IMR-90 (cell line): Measurements from ENCODE around the gene DCANP1. TPM values are rescaled to one million over a fixed set of nuclear protein-coding genes. Genes with fewer than 3 reads are reported as not detected.

ENCODE experiments used
- ATAC-seq: fragments of 200-7000 bp; cut with Tn5 transposase; 2 replicates; pipeline ENCODE4 v1.9.1; 2020; ENCODE audit warnings: low read depth, mild to moderate bottlenecking, moderate library complexity
- BruUV-seq: library from RNA; stranded (reverse); fragments of 400-500 nt; replicated peaks from 2 replicates; lab custom pipeline; 2021; lab: Mats Ljungman, UMichigan
- CTCF ChIA-PET: fragments of 300-600 bp; formaldehyde crosslinking; extraction: SDS; loops from one replicate; lab custom pipeline; 2021; ENCODE audit warnings: antibody characterized with exemption; lab: Yijun Ruan, JAX
- POLR2A ChIA-PET: fragments of 300-600 bp; sonication (Branson Sonifier 250); formaldehyde crosslinking; loops from one replicate; lab custom pipeline; 2022; ENCODE audit warnings: antibody characterized with exemption; ENCODE audit not compliant: unreplicated experiment; lab: Charles Lee
- DNase-seq: peaks from one replicate; pipeline ENCODE4 v3.0.0; 2013
- H2AFZ ChIP-seq: replicated peaks from 2 replicates; pipeline ENCODE3; 2013; ENCODE audit warnings: low read length, mild to moderate bottlenecking; ENCODE audit not compliant: poor library complexity
- H2AK5ac ChIP-seq: 2 replicates; pipeline ENCODE4 v1.6.1; 2013; ENCODE audit warnings: low read depth, low read length, inconsistent platforms
- H2AK9ac ChIP-seq: replicated peaks from 2 replicates; pipeline ENCODE3; 2013; ENCODE audit warnings: mild to moderate bottlenecking, low read depth, low read length, moderate library complexity; ENCODE audit not compliant: poor library complexity
- H2BK120ac ChIP-seq: 2 replicates; pipeline ENCODE4 v1.6.1; 2013; ENCODE audit warnings: low read depth, low read length, inconsistent platforms
- H2BK15ac ChIP-seq: 3 replicates; pipeline ENCODE4 v1.6.1; 2013; ENCODE audit warnings: low read depth, low read length, inconsistent platforms
- H2BK20ac ChIP-seq: 2 replicates; pipeline ENCODE4 v1.6.1; 2013; ENCODE audit warnings: low read depth, mild to moderate bottlenecking, inconsistent platforms, low read length, moderate library complexity
- H2BK5ac ChIP-seq: 2 replicates; pipeline ENCODE4 v1.6.1; 2013; ENCODE audit warnings: mild to moderate bottlenecking, low read depth, low read length, inconsistent platforms; ENCODE audit not compliant: poor library complexity, severe bottlenecking
- H3K14ac ChIP-seq: replicated peaks from 2 replicates; pipeline ENCODE4 v1.6.1; 2013; ENCODE audit warnings: low read depth, low read length, inconsistent platforms
- H3K18ac ChIP-seq: 2 replicates; pipeline ENCODE4 v1.6.1; 2013; ENCODE audit warnings: low read depth, low read length, control low read depth
- H3K23ac ChIP-seq: 2 replicates; pipeline ENCODE4 v1.6.1; 2013; ENCODE audit warnings: low read depth, low read length, inconsistent platforms
- H3K27ac ChIP-seq: 2 replicates; pipeline ENCODE4 v1.5.1; 2013; ENCODE audit warnings: mild to moderate bottlenecking, control low read depth, low read length; ENCODE audit not compliant: insufficient read depth
- H3K27me3 ChIP-seq: 2 replicates; pipeline ENCODE4 v1.6.1; 2013; ENCODE audit warnings: low read length; ENCODE audit not compliant: control insufficient read depth, insufficient read depth
- H3K36me3 ChIP-seq: 2 replicates; pipeline ENCODE4 v1.6.1; 2013; ENCODE audit warnings: low read length, mixed read lengths; ENCODE audit not compliant: control insufficient read depth, insufficient read depth
- H3K4ac ChIP-seq: 2 replicates; pipeline ENCODE4 v1.6.1; 2013; ENCODE audit warnings: low read depth, low read length, inconsistent platforms
- H3K4me1 ChIP-seq: 2 replicates; pipeline ENCODE4 v1.6.1; 2013; ENCODE audit warnings: low read length, mixed read lengths; ENCODE audit not compliant: control insufficient read depth, insufficient read depth
- H3K4me2 ChIP-seq: 2 replicates; pipeline ENCODE4 v1.6.1; 2013; ENCODE audit warnings: low read depth, mild to moderate bottlenecking, control low read depth, low read length, moderate library complexity
- H3K4me3 ChIP-seq: 2 replicates; pipeline ENCODE4 v1.5.1; 2013; ENCODE audit warnings: low read depth, mild to moderate bottlenecking, control low read depth, low read length, moderate library complexity; ENCODE audit not compliant: insufficient read depth
- H3K56ac ChIP-seq: 2 replicates; pipeline ENCODE4 v1.6.1; 2013; ENCODE audit warnings: low read length, inconsistent platforms; ENCODE audit not compliant: insufficient read depth; ENCODE audit errors: extremely low read depth
- H3K79me1 ChIP-seq, 2 experiments: 2 replicates each; pipeline ENCODE4 v1.6.1; 2013; ENCODE audit warnings: low read length in 2 of 2, inconsistent platforms in 1 of 2, low read depth in 1 of 2
- H3K9ac ChIP-seq: 2 replicates; pipeline ENCODE4 v1.6.1; 2013; ENCODE audit warnings: low read depth, low read length, control low read depth
- H3K9me1 ChIP-seq: 2 replicates; pipeline ENCODE4 v1.6.1; 2013; ENCODE audit warnings: low read length, inconsistent platforms; ENCODE audit not compliant: insufficient read depth
- H3K9me3 ChIP-seq: 2 replicates; pipeline ENCODE4 v1.6.1; 2013; ENCODE audit warnings: low read length; ENCODE audit not compliant: control insufficient read depth, insufficient read depth
- H4K20me1 ChIP-seq: 2 replicates; pipeline ENCODE4 v1.6.1; 2013; ENCODE audit warnings: low read length, inconsistent platforms; ENCODE audit not compliant: insufficient read depth
- H4K5ac ChIP-seq: 2 replicates; pipeline ENCODE4 v1.6.1; 2013; ENCODE audit warnings: mild to moderate bottlenecking, low read depth, low read length, control low read depth
- H4K8ac ChIP-seq, 2 experiments: 2 replicates each; pipeline ENCODE4 v1.6.1; 2013; ENCODE audit warnings: low read depth in 2 of 2, low read length in 2 of 2, control low read depth in 1 of 2, inconsistent platforms in 1 of 2
- H4K91ac ChIP-seq: 2 replicates; pipeline ENCODE4 v1.6.1; 2013; ENCODE audit warnings: low read depth, low read length, inconsistent platforms; ENCODE audit not compliant: insufficient read depth
- POLR2A ChIP-seq: IDR thresholded peaks from 2 replicates; pipeline ENCODE4 v1.6.1; 2012; ENCODE audit warnings: mild to moderate bottlenecking, low read depth, low read length
- RCOR1 ChIP-seq: IDR thresholded peaks from 2 replicates; pipeline ENCODE4 v1.6.1; 2012; ENCODE audit warnings: mild to moderate bottlenecking, low read length, improper control_type of control experiment; ENCODE audit not compliant: insufficient replicate concordance
- RFX5 ChIP-seq: IDR thresholded peaks from 2 replicates; pipeline ENCODE4 v1.8.0; 2012; ENCODE audit warnings: low read depth, mild to moderate bottlenecking, low read length, moderate library complexity
- USF2 ChIP-seq: fragments of 150-350 bp; IDR thresholded peaks from 2 replicates; pipeline ENCODE4 v1.6.1; 2017; ENCODE audit warnings: mild to moderate bottlenecking, antibody characterized with exemption, low read length, low read depth
- WGBS, 2 experiments: methylation state at CpG; one replicate each; pipeline versions ENCODE4 v1.1.5 to v1.1.7; 2013; ENCODE audit warnings: missing lambda C conversion rate in 2 of 2; ENCODE audit not compliant: insufficient read length in 1 of 2; ENCODE audit errors: extremely low coverage in 2 of 2; 5-methylcytosine and 5-hydroxymethylcytosine counted together
- dilution Hi-C: fragments of 300-500 bp; cut with HindIII; formaldehyde crosslinking; loops from one replicate; pipeline ENCODE4 v1.14.3; 2018; ENCODE audit warnings: low sequenced_read_pairs; ENCODE audit not compliant: unreplicated experiment
- in situ Hi-C: fragments of 300-500 bp; cut with MboI; formaldehyde crosslinking; loops from 3 replicates; pipeline ENCODE4 v1.14.3; 2019; ENCODE audit warnings: low sequenced_read_pairs, inconsistent platforms, mixed read lengths
- intact Hi-C: fragments of 100-400 bp; cut with micrococcal nuclease; formaldehyde crosslinking; loops from 2 replicates; pipeline ENCODE4 v1.10.0; 2022
- polyA plus RNA-seq, 3 experiments: library from polyadenylated mRNA; depleted of rRNA; stranded (reverse); fragments of >200 nt; gene quantifications; 2 replicates each; pipeline ENCODE4 v1.2.3, GENCODE V29; 2012; ENCODE audit warnings: low replicate concordance in 1 of 3
- total RNA-seq: library from RNA; depleted of rRNA; stranded (reverse); fragments of >200 nt; gene quantifications from 2 replicates; pipeline ENCODE4 v1.2.3, GENCODE V29; 2012

Gene DCANP1
- total and polyA plus RNA-seq, 2 of the 4 experiments (the other 2 are of a cell fraction): not detected

- WGBS, 2 experiments: 67% methylated on average over 1 of the region's 4 CpGs; no CpG with 5 or more reads in 1 of the 2 experiments
- Histone ChIP-seq H4K91ac (no peak overlapping the region), H3K79me1 (no peaks in the 10 kb centered on the region), H3K9me3 (no peaks in the 10 kb centered on the region; the same call in 1 of the 2 replicates), H3K14ac (no peak overlapping the region), H2BK15ac (no peak overlapping the region), H4K5ac (no peak overlapping the region), H3K27me3 (peaks cover 69% of the 10 kb centered on the region), H2BK20ac (no peak overlapping the region), H2BK5ac (no peak overlapping the region), H3K18ac (no peak overlapping the region), H2AK9ac (no peak overlapping the region), H2AK5ac (no peak overlapping the region), H3K36me3 (no peaks in the 10 kb centered on the region), H3K9me1 (peaks cover 5% of the 10 kb centered on the region; the same call in 1 of the 2 replicates), H3K4me2 (no peak overlapping the region), H3K23ac (no peak overlapping the region), H3K4me1 (no peaks in the 10 kb centered on the region), H2AFZ (no peak overlapping the region), H3K9ac (no peak overlapping the region), H3K4me3 (no peak overlapping the region), H4K8ac (no peak overlapping the region), H3K4ac (no peak overlapping the region), H3K56ac (no peak overlapping the region), H3K27ac (no peak overlapping the region), H4K20me1 (no peaks in the 10 kb centered on the region; the same call in 1 of the 2 replicates), H2BK120ac (no peak overlapping the region)
- DNase-seq: no peak
- dilution Hi-C loops (no loop called here), intact Hi-C loops (no loop called here), in situ Hi-C loops (no loop called here)
- TF ChIP-seq POLR2A: no peak
- no peak for TF ChIP-seq RFX5
- TF ChIP-seq USF2: no peak
- TF ChIP-seq RCOR1: no peak
- ChIA-PET POLR2A (no interaction called here), CTCF (interaction anchor here (1.9 to 2.1 kb wide), 2 partner anchors 13 to 73 kb away, joined by 4 to 6 read pairs; no protein-coding TSS in a partner anchor)
- BruUV-seq: no TSS peak
- no peak for ATAC-seq
Observed at GRCh38 chr5:135478938-135479337, 31.8 kb upstream of the DCANP1 start.
